ENCODE measurements around the gene ZNF503.

Gene ZNF503

GRCh38 chr10:75353183-75353582, 48.4 kb downstream of the ZNF503 start:
- no peak for DNase-seq (ENCODE audit: low spot score)

- DNase-seq (ENCODE audit: low spot score), result no peak
Measured at GRCh38 chr10:75352650-75353049, 48.9 kb downstream of the ZNF503 start.

GRCh38 chr10:75351637-75352036, 49.9 kb downstream of the ZNF503 start:
- no peak for DNase-seq (ENCODE audit: low spot score)

DNA sequence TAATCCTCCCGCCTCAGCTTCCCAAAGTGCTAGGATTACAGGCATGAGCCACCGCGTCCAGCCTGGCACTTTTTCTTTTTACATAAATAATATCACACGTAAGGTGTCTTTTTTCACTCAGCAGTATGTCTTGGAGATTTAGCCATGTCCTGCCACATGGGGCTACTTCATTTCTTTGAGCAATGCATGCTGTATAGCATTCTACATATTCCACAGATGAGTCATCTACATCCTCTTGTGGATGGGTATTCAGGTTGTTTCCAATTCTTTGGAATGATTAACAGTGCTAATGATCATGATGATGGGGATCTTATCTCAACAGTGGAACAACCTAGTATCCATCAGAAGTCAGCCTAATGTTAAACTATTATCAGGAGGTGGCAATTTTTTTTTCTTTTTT, 50.8 kb downstream of the ZNF503 start:
- DNase-seq (ENCODE audit: low spot score), result no peak

Data from CD4-positive, alpha-beta T cell treated with Interleukin-15 for 4 hours (primary cell).